Glomerular visceral epithelial cell (primary cell): Measurements from ENCODE around the gene SLC49A3.
"Not testable (repeated sequence)": the region's sequence is repeated elsewhere in the genome, so short reads cannot be mapped to it uniquely, and the experiment has no call there.

ENCODE experiments used
- DNase-seq: peaks from one replicate; pipeline ENCODE4 v3.0.0-alpha.2; 2016; ENCODE audit errors: extremely low spot score

SLC49A3 gene

GRCh38 chr4:703336-704197, 14.6 kb upstream of the SLC49A3 start:
- no peak for DNase-seq

- DNase-seq: no peak
Measured at GRCh38 chr4:702618-703048, 13.7 kb upstream of the SLC49A3 start.

GRCh38 chr4:700587-701264, 11.8 kb upstream of the SLC49A3 start:
- no peak for DNase-seq

- no peak for DNase-seq
Measured at GRCh38 chr4:699816-700580, 11.0 kb upstream of the SLC49A3 start.

DNA sequence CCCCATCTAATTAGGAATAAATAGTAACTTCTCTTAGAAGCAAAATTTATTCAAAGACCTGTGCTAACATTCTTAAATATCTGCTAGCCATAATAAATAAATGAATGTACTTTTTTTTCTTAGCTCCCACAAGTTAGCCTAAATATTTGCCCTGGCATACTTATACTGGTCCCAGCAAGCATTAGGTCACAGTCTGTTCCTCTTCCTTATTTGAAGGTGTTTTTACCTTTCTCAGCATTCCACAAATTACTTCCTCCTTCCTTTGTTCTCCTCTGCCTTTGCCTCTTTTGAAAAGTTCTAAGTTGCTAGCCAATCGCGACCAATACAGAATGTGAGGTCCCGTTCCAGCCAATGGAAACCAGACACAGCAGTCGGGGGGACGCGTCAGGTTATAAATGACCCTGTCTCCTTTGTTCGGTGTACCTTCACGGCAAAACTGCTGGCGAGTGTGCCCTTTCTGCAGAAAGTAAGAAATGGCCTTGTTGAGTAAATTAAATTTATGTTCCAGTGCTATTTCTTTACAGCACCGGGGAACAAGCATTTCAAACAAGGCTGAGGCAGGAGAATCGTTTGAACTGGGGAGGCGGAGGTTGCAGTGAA, 5.5 kb upstream of the SLC49A3 start:
- not testable (repeated sequence) for DNase-seq

DNA sequence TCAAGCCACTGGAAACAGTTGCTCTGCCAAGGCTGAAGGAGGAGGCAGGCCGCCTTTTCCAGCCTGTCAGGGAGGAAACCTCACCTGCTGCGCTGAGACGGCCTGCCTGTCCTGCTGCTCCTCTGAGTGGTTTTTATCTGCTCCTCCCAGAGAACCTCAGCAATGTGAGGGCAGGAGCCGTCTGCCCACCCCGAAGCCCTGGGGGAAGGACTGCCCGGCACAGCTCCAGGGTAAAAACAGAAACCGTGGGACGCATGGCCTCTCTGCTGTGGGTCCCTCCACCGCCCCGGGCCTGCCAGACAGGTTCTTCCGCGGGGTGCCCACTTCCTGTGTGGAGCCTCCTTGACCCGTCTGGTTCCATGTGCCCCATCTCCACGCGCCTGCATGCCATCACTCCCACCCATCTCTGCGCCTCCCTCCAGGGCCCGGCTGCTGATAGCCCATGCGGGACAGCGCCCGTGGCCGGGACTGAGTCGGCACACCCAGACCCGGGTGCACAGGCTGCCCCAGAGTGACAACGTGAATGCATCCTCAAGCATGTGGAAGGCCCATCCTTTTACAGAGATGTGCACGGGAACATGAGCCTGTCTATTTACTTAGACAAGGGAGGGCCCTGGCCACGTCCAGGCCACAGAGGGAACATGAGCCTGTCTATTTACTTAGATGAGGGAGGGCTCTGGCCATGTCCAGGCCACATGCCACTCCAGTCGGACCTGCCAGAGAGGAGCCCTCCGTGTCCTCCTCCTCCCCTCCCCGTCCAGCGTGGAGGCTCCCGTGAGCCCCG, 4.0 kb upstream of the SLC49A3 start:
- DNase-seq: no peak

- no peak for DNase-seq
Measured at GRCh38 chr4:689723-690122, 772 bp upstream of the SLC49A3 start.

- no peak for DNase-seq
Measured at GRCh38 chr4:687971-688853, 739 bp downstream of the SLC49A3 start.

DNA sequence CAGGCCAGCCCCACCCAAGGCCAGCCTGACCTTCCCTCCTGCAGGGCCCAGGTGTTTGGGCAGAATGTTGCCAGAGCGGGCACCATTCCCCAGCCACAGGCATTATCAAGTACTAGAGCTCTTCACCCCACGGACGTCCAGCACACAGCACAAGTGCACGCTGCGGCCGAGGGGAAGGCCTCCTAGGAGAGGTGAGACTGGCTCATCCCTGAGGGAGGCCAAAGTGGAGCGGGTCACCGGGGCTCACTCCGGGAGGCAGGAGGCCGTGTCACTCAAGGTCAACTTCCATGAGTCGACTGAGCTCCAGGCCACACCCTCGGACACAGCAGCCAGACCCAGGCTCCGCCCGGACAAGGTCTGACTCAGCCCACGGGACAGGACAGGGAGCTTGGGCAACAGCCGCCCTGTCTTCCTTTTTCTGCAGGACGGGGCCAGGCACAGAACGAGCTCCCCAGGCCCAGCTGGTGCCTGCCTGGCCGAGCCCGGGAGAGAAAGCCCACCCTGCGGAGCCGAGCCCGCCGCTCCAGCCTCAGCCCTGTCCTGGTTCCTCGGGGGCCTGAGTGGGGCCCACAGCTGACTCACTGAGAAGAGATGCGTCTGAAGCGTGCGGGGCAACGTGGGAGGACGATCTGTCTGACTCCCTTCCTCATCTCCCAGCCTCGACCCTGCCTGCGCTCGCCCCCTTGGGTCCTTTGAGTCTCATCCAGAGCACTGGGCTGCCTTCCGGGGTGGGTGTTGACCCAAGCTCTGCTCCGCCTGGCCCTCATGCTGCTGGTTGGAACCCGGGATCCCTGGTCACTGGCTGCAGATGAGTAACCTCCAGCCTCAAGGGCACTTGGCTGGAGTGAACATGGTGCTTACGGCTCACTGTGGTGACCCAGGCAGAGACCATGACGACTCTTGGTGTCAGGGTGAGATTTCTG, 1.6 kb downstream of the SLC49A3 start:
- peak; percentile 91 for DNase-seq

DNA sequence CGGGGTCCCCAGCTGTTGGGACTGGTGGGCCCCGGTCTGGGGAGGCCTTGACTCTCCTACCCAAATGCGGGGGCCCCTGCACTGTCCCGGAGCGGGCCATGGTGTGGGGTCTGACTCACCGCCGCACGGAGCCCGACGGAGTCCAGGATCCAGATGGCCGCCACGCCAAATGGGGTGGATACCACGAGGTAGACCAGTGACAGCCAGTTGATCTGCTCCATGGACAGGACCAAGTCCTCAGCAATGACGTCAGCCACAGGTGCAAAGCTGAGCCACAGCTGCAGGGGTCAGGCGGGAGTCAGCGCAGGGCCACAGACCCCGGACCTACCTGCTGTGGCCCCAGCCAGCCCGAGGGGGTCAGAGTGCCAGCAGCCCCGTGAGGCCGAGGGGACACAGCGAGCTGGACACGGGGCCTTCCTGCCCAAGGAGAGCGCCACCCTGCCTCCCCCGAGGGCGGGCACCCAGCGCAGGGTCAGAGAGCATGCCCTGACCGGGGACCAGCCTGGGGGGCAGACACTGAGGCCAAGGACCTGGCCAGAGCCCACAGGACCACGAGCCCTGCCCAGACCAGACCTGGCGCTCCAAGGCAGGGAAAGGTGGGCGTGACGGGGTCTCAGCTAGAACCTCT, 2.4 kb downstream of the SLC49A3 start:
- no peak for DNase-seq

DNA sequence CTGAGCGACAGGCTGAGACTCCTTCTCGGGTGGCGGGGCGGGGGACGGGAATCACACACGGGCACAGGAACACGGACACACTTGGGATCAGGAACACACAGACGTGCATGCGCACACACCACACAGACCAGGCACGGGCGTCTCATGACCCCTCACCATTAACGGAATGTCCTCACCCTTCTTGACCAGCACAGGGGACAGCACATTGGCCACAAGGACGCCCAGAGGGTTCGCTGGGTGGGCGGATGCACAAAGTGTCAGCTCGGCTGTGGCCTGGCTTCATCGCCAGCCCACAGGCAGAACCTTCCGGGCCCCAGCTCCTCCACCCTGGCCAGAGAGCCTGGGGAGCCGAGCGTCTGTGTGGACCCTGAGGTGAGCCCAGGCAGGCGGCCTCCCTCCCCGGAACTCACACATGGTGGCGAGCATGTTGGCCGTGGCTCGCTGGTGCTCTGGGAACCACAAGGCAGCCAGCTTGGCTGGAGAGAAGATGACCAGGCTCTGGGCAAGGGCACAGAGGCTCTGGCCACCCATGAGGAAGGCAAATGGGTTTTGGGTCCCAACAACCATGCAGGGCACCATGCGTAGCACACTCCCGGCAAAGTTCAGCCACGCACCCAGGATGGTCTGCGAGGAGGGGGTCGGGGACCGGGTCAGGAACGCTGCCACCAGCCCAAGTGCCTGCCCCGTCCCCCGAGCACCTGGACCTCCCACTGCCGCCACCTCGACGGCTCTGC, 3.1 kb downstream of the SLC49A3 start:
- DNase-seq: no peak

GRCh38 chr4:684623-685327, 4.2 kb downstream of the SLC49A3 start:
- no peak for DNase-seq

- DNase-seq: peak; percentile 39
Measured at GRCh38 chr4:683982-684622, 4.8 kb downstream of the SLC49A3 start.

DNA sequence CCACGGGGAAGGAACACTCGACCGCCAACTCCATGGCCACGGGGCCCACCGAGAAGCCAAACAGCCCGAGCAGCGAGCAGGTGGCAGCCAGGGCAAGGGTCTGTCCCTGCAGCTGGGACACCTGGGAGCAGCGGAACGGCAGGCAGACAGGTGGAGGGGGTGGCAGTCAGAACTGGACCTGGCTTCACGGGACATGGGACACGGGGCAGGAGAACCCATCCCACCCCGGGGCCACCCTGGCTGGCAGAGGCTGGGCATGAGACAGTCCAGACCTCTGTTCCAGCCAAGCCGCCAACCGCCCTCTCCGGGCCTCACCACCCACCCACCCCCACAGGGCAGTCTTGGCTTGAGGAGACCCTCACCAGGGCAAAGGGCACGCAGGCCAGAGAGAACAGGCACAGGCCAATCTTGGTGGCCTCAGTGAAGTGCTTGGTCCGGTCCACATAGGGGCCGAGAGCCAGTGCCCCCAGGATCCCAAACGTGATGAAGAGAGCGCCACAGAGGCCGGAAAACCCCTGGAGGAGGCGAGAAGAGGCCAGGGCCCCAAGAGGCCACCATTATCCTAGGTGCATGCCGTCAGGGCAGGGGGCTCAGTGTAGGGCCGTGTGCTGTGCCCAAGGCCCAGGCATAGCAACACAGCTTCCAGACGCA, 5.6 kb downstream of the SLC49A3 start:
- DNase-seq: no peak

GRCh38 chr4:682490-683172, 6.3 kb downstream of the SLC49A3 start:
- no peak for DNase-seq
